Neuronal stem cell (in vitro differentiated cells): ENCODE data around the gene CYP2E1.

ENCODE experiments used
- DNase-seq: peaks from one replicate; pipeline ENCODE4 v3.0.0-alpha.2; 2013; ENCODE audit warnings: low spot score
- H2AFZ ChIP-seq: one replicate; pipeline ENCODE4 v1.6.1; 2013; ENCODE audit warnings: mild to moderate bottlenecking, low read length, inconsistent platforms
- H2AK5ac ChIP-seq: 2 replicates; pipeline ENCODE4 v1.6.1; 2013; ENCODE audit warnings: low read depth, mild to moderate bottlenecking, inconsistent platforms, low read length, moderate library complexity, mixed read lengths
- H2BK120ac ChIP-seq: 2 replicates; pipeline ENCODE4 v1.6.1; 2013; ENCODE audit warnings: low read depth, mild to moderate bottlenecking, inconsistent platforms, low read length, moderate library complexity, mixed read lengths
- H2BK12ac ChIP-seq: one replicate; pipeline ENCODE4 v1.6.1; 2013; ENCODE audit warnings: low read length, inconsistent platforms
- H2BK15ac ChIP-seq: 2 replicates; pipeline ENCODE4 v1.6.1; 2013; ENCODE audit warnings: mild to moderate bottlenecking, low read length, inconsistent platforms, mixed read lengths
- H2BK5ac ChIP-seq: one replicate; pipeline ENCODE4 v1.6.1; 2013; ENCODE audit warnings: inconsistent platforms, mild to moderate bottlenecking, low read length, moderate library complexity
- H3K14ac ChIP-seq: one replicate; pipeline ENCODE4 v1.6.1; 2013; ENCODE audit warnings: low read length, inconsistent platforms
- H3K18ac ChIP-seq: 2 replicates; pipeline ENCODE4 v1.6.1; 2013; ENCODE audit warnings: low read length, inconsistent platforms
- H3K23ac ChIP-seq: 2 replicates; pipeline ENCODE4 v1.6.1; 2013; ENCODE audit warnings: low read depth, mild to moderate bottlenecking, mixed read lengths, low read length, inconsistent platforms; ENCODE audit not compliant: poor library complexity
- H3K27ac ChIP-seq: replicated peaks from 3 replicates; pipeline ENCODE4 v1.5.1; 2013; ENCODE audit warnings: low read length, inconsistent platforms
- H3K27me3 ChIP-seq, 3 experiments: 2 replicates each; pipeline ENCODE4 v1.6.1; 2013; ENCODE audit warnings: low read length in 3 of 3, mild to moderate bottlenecking in 2 of 3, inconsistent platforms in 1 of 3, low read depth in 1 of 3, mixed read lengths in 1 of 3, moderate library complexity in 1 of 3; ENCODE audit not compliant: control insufficient read depth in 3 of 3, insufficient read depth in 3 of 3
- H3K36me3 ChIP-seq, 2 donors: replicated peaks in 1 of 2; 2 replicates each; pipeline ENCODE4 v1.6.1; 2013; ENCODE audit warnings: low read length in 2 of 2; ENCODE audit not compliant: control insufficient read depth in 2 of 2, insufficient read depth in 2 of 2
- H3K4ac ChIP-seq: 2 replicates; pipeline ENCODE4 v1.6.1; 2013; ENCODE audit warnings: inconsistent platforms, mild to moderate bottlenecking, low read length, moderate library complexity
- H3K4me1 ChIP-seq, 2 donors: 1 replicate in 1 of 2; 2 replicates in 1 of 2; pipeline ENCODE4 v1.6.1; 2013; ENCODE audit warnings: low read length in 2 of 2, low read depth in 1 of 2; ENCODE audit not compliant: control insufficient read depth in 2 of 2, insufficient read depth in 1 of 2
- H3K4me2 ChIP-seq: one replicate; pipeline ENCODE4 v1.6.1; 2013; ENCODE audit warnings: mild to moderate bottlenecking, low read length, inconsistent platforms; ENCODE audit not compliant: insufficient read depth, poor library complexity, severe bottlenecking
- H3K4me3 ChIP-seq, 2 donors: 2 replicates each; pipeline ENCODE4 v1.5.1; 2013; ENCODE audit warnings: low read length in 2 of 2, mild to moderate bottlenecking in 2 of 2, inconsistent platforms in 1 of 2, moderate library complexity in 1 of 2
- H3K79me1 ChIP-seq: one replicate; pipeline ENCODE4 v1.6.1; 2013; ENCODE audit warnings: low read depth, mild to moderate bottlenecking, inconsistent platforms, low read length, moderate library complexity
- H3K9ac ChIP-seq: one replicate; pipeline ENCODE4 v1.6.1; 2013; ENCODE audit warnings: mild to moderate bottlenecking, low read depth, low read length, inconsistent platforms; ENCODE audit not compliant: poor library complexity
- H3K9me3 ChIP-seq, 2 donors: replicated peaks in 1 of 2; 2 replicates each; pipeline versions ENCODE3 to v1.6.1; 2013; ENCODE audit warnings: low read length in 2 of 2, mild to moderate bottlenecking in 2 of 2, inconsistent platforms in 1 of 2, low read depth in 1 of 2, mixed read lengths in 1 of 2, moderate library complexity in 1 of 2; ENCODE audit not compliant: control insufficient read depth in 2 of 2, insufficient read depth in 1 of 2
- H4K8ac ChIP-seq: one replicate; pipeline ENCODE4 v1.6.1; 2013; ENCODE audit warnings: low read depth, mild to moderate bottlenecking, inconsistent platforms, low read length, moderate library complexity
- H4K91ac ChIP-seq: one replicate; pipeline ENCODE4 v1.6.1; 2013; ENCODE audit warnings: low read length, low read depth, mild to moderate bottlenecking, inconsistent platforms; ENCODE audit not compliant: poor library complexity
- WGBS, 2 donors: extraction: QIAGEN DNeasy Blood & Tissue Kit; methylation state at CpG; one replicate each; pipeline ENCODE4 v1.1.7; 2013; ENCODE audit warnings: missing lambda C conversion rate in 2 of 2, mixed read lengths in 1 of 2; ENCODE audit not compliant: insufficient read length in 2 of 2, insufficient replicate concordance in 1 of 2; ENCODE audit errors: extremely low coverage in 2 of 2; 5-methylcytosine and 5-hydroxymethylcytosine counted together

Gene CYP2E1

DNA sequence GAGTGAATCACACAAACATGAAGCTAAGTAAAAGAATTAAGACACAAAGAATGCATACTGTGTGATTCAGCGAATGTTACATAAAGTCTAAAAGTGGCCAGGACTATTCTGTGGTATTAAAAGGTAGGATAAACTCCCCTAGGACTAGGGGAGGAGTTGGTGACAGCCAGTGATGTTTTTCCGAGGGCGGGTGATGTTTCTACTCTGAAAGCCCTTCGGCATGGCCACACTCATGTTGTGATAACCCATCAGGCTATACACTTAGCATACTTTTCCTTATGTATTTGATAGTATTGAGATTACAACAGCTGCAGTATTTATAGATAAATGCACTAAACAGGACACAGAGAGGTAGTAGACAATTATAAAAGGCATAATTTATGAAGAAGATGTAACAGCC is 15.8 kb upstream of the CYP2E1 start:
- Histone ChIP-seq H3K14ac (no peak overlapping the region), H3K4ac (no peak overlapping the region), H2BK120ac (no peak overlapping the region), H3K9ac (no peak overlapping the region), H2AK5ac (no peak overlapping the region), H3K4me2 (no peak overlapping the region), H2BK12ac (no peak overlapping the region), H3K18ac (no peak overlapping the region), H3K23ac (no peak overlapping the region), H3K4me1 (no peaks in the 10 kb centered on the region), H2BK15ac (no peak overlapping the region), H3K36me3 (no peaks in the 10 kb centered on the region), H4K8ac (no peak overlapping the region), H3K27me3 (peaks cover 0 to 20% (median 0%) of the 10 kb centered on the region in 3 experiments), H2BK5ac (no peak overlapping the region), H2AFZ (no peak overlapping the region), H4K91ac (no peak overlapping the region), H3K9me3 (peaks cover 0 to 15% of the 10 kb centered on the region in 2 donors), H3K79me1 (no peaks in the 10 kb centered on the region), H3K4me3 (no peak overlapping the region), H3K27ac (no peak overlapping the region)
- no CpG with 5 or more reads among the region's 4 CpGs for WGBS, 2 donors
- DNase-seq = no peak

DNA sequence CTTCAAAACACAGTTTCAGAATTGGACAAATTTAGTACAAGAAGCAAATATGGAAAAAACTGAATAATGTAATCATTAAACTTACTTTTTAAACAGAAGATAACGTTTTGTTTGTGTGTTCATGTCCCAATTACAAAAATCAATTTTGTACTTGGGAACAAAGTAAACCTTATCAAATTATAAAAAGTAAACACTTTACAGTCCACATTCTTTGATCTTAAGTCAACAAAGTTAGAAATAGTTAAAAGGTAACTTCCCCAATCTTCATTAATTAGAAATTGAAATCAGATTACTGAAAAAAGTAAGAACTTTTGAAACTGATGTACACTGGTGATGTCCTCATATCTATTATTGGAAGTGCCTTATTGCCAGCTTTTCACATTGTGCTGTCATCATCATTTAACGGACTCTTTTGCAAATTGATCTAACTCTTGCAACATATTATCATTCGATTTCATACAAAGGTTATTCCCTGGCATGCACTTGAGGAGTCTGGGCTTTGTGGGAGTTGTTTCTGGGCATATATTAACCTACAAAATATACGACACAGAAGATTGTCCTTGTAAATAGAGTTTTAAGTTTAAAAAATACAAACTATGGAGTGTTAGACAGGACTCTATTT is 15.1 kb upstream of the CYP2E1 start:
- no peak overlapping the region for H3K27ac ChIP-seq
- no peak for DNase-seq
- WGBS, 2 donors = no CpG with 5 or more reads among the region's 4 CpGs

DNA sequence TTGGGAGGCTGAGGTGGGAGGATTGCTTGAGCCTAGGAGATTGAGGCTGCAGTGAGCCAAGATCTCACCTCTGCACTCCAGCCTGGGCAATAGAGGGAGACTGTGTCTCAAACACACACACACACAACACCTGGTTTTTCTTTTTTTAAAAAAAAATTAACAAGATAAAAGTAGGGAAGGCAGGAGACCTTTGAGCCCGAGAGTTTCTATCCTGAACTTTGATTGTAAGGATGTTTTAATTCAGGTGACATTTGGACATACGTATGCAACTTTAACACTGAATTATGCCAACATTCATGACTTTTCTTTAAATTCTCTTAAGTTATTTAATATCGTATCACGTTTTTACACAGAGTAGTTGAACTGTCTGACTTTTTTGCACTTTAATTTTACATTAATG is 11.7 kb upstream of the CYP2E1 start:
- no peak overlapping the region for H3K4me2 ChIP-seq
- no peaks in the 10 kb centered on the region for H3K4me1 ChIP-seq
- H3K9me3 ChIP-seq = peaks cover 0 to 9% of the 10 kb centered on the region in 2 donors
- H3K4ac ChIP-seq = no peak overlapping the region
- no peak overlapping the region for H2AK5ac ChIP-seq
- H3K27ac ChIP-seq = no peak overlapping the region
- H3K23ac ChIP-seq = no peak overlapping the region
- WGBS, 2 donors = no CpG with 5 or more reads among the region's 4 CpGs
- no peak overlapping the region for H3K18ac ChIP-seq
- H2BK15ac ChIP-seq = no peak overlapping the region
- no peak for DNase-seq
- H4K91ac ChIP-seq = no peak overlapping the region
- no peak overlapping the region for H3K9ac ChIP-seq
- no peak overlapping the region for H3K4me3 ChIP-seq
- H2BK5ac ChIP-seq = no peak overlapping the region
- H2BK120ac ChIP-seq = no peak overlapping the region
- no peak overlapping the region for H3K14ac ChIP-seq
- H4K8ac ChIP-seq = no peak overlapping the region
- H2BK12ac ChIP-seq = no peak overlapping the region
- no peak overlapping the region for H2AFZ ChIP-seq
- H3K27me3 ChIP-seq = peaks cover 0 to 32% (median 0%) of the 10 kb centered on the region in 3 experiments
- H3K79me1 ChIP-seq = no peaks in the 10 kb centered on the region
- H3K36me3 ChIP-seq = no peaks in the 10 kb centered on the region

More for the DNA sequence above, 15.1 kb upstream of the CYP2E1 start:
- Histone ChIP-seq H2AK5ac (no peak overlapping the region), H3K79me1 (no peaks in the 10 kb centered on the region), H2AFZ (no peak overlapping the region), H4K8ac (no peak overlapping the region), H3K27me3 (peaks cover 0 to 25% (median 0%) of the 10 kb centered on the region in 3 experiments), H3K9me3 (peaks cover 0 to 12% of the 10 kb centered on the region in 2 donors), H3K4me3 (no peak overlapping the region), H3K23ac (no peak overlapping the region), H2BK15ac (no peak overlapping the region), H3K4me1 (no peaks in the 10 kb centered on the region), H2BK5ac (no peak overlapping the region), H3K4ac (no peak overlapping the region), H3K36me3 (no peaks in the 10 kb centered on the region), H3K4me2 (no peak overlapping the region), H3K9ac (no peak overlapping the region), H3K14ac (no peak overlapping the region), H3K18ac (no peak overlapping the region), H4K91ac (no peak overlapping the region), H2BK120ac (no peak overlapping the region), H2BK12ac (no peak overlapping the region)

DNA sequence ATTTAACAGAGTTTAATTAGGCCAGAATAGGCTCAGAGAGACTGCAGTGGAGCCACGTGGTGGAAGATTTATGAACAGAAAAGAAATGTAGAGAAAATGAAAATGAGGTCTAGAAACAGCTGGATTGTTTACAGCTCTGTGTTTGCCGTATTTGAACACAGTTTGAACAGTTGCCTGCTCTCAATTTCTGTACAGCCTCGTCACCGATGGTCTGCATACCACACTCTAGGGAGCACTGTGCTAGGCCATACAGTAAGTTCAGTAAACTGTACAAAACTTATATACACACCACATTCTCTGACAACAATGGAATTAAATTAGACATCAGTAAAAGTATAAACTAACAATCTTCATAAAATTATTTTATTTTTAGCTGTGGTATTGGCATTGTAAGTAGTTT is 11.1 kb upstream of the CYP2E1 start:
- Histone ChIP-seq H3K9ac (no peak overlapping the region), H4K91ac (no peak overlapping the region), H3K4me3 (no peak overlapping the region), H3K4me2 (no peak overlapping the region), H2BK120ac (no peak overlapping the region), H3K36me3 (no peaks in the 10 kb centered on the region), H2BK5ac (no peak overlapping the region), H3K18ac (no peak overlapping the region), H3K4ac (no peak overlapping the region), H3K27ac (no peak overlapping the region), H3K79me1 (no peaks in the 10 kb centered on the region), H4K8ac (no peak overlapping the region), H3K14ac (no peak overlapping the region), H2BK15ac (no peak overlapping the region), H2AK5ac (no peak overlapping the region), H3K27me3 (peaks cover 0 to 32% (median 0%) of the 10 kb centered on the region in 3 experiments), H2BK12ac (no peak overlapping the region), H3K4me1 (no peaks in the 10 kb centered on the region), H3K9me3 (peaks cover 0 to 12% of the 10 kb centered on the region in 2 donors), H3K23ac (no peak overlapping the region), H2AFZ (no peak overlapping the region)
- no CpG with 5 or more reads among the region's 4 CpGs for WGBS, 2 donors
- DNase-seq = no peak
